Measurements from ENCODE around the gene CCDC187. TPM values are rescaled to one million over a fixed set of nuclear protein-coding genes. Genes with fewer than 3 reads are reported as not detected.

CCDC187 gene
- total RNA-seq, 1 experiment from 2014 or later, result 2.7 TPM

DNA sequence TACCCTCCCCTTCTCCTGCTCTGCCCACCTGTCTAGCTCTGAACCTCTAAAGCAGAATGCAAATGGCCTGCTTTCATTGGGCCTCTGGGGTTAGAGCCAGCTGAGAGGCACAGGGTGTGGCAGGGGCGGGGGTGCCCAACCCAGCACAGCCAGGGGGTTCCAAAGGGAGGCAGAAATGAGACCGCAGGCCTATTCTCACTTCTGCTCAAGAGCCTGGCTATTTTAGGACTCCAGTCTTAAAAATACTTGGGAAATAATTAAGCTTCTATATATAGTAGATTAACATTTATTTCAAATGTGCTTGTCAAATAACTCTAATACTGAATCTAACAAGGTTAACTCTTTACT lies 63.9 kb downstream of the CCDC187 start:
- ChIA-PET CTCF (no interaction called here), POLR2A (ENCODE audit: unreplicated experiment) (no interaction called here)
- BruUV-seq (replicated peaks), result no TSS peak
- Histone ChIP-seq H3K27me3 (ENCODE audit: insufficient read depth, low read depth) (no peaks in the 10 kb centered on the region), H3K9me2 (ENCODE audit: insufficient read depth) (no peaks in the 10 kb centered on the region), H3K9me3 (ENCODE audit: insufficient read depth, low read depth) (no peaks in the 10 kb centered on the region), H3F3A (ENCODE audit: insufficient read depth, low read depth) (no peaks in the 10 kb centered on the region), H3K27ac (no peak overlapping the region), H3K4me1 (replicated peaks; ENCODE audit: insufficient read depth) (peaks cover 12% of the 10 kb centered on the region), H4K20me1 (ENCODE audit: insufficient read depth) (peaks cover 82% of the 10 kb centered on the region), H3K4me2 (no peak overlapping the region), H2AFZ (no peak overlapping the region), H3K4me3 (no peak overlapping the region), H3K36me3 (ENCODE audit: low read depth) (no peaks in the 10 kb centered on the region), H3K79me2 (ENCODE audit: low read depth) (peaks cover 73% of the 10 kb centered on the region)
- TF ChIP-seq EZH2 (IDR thresholded peaks at IDR 0.05; ENCODE audit: low read depth), result no peak
- TF ChIP-seq, protein P1, sequence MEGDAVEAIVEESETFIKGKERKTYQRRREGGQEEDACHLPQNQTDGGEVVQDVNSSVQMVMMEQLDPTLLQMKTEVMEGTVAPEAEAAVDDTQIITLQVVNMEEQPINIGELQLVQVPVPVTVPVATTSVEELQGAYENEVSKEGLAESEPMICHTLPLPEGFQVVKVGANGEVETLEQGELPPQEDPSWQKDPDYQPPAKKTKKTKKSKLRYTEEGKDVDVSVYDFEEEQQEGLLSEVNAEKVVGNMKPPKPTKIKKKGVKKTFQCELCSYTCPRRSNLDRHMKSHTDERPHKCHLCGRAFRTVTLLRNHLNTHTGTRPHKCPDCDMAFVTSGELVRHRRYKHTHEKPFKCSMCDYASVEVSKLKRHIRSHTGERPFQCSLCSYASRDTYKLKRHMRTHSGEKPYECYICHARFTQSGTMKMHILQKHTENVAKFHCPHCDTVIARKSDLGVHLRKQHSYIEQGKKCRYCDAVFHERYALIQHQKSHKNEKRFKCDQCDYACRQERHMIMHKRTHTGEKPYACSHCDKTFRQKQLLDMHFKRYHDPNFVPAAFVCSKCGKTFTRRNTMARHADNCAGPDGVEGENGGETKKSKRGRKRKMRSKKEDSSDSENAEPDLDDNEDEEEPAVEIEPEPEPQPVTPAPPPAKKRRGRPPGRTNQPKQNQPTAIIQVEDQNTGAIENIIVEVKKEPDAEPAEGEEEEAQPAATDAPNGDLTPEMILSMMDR (conservative IDR thresholded peaks at IDR 0.05), result no peak
- DNase-seq, result no peak
- intact Hi-C loops (cut with micrococcal nuclease; ENCODE audit: unreplicated experiment), result no loop called here

- H3K79me2 ChIP-seq (ENCODE audit: low read depth), result peaks cover 67% of the 10 kb centered on the region
- CTCF ChIA-PET, result no interaction called here
- TF ChIP-seq, protein P1 (conservative IDR thresholded peaks at IDR 0.05), result no peak
- TF ChIP-seq EZH2 (IDR thresholded peaks at IDR 0.05; ENCODE audit: low read depth), result no peak
Observed at GRCh38 chr9:136239135-136239982, 64.5 kb downstream of the CCDC187 start.

GRCh38 chr9:136238342-136238732 lies 65.6 kb downstream of the CCDC187 start:
- POLR2A ChIA-PET (ENCODE audit: unreplicated experiment), result no interaction called here
- Histone ChIP-seq H3K36me3 (ENCODE audit: low read depth) (no peaks in the 10 kb centered on the region), H4K20me1 (ENCODE audit: insufficient read depth) (peaks cover 80% of the 10 kb centered on the region), H3K4me3 (no peak overlapping the region), H3K9me2 (ENCODE audit: insufficient read depth) (no peaks in the 10 kb centered on the region), H3K4me1 (replicated peaks; ENCODE audit: insufficient read depth) (no peaks in the 10 kb centered on the region), H2AFZ (no peak overlapping the region), H3K79me2 (ENCODE audit: low read depth) (peaks cover 60% of the 10 kb centered on the region), H3K9me3 (ENCODE audit: insufficient read depth, low read depth) (no peaks in the 10 kb centered on the region), H3K27me3 (ENCODE audit: insufficient read depth, low read depth) (no peaks in the 10 kb centered on the region), H3F3A (ENCODE audit: insufficient read depth, low read depth) (no peaks in the 10 kb centered on the region), H3K4me2 (no peak overlapping the region), H3K27ac (no peak overlapping the region)
- CTCF ChIA-PET, result no interaction called here
- TF ChIP-seq, protein P1 (conservative IDR thresholded peaks at IDR 0.05), result no peak
- TF ChIP-seq EZH2 (IDR thresholded peaks at IDR 0.05; ENCODE audit: low read depth), result no peak
- DNase-seq, result no peak
- intact Hi-C loops (cut with micrococcal nuclease; ENCODE audit: unreplicated experiment), result no loop called here
- no TSS peak for BruUV-seq (replicated peaks)

More at GRCh38 chr9:136239135-136239982, 64.5 kb downstream of the CCDC187 start:
- no peaks in the 10 kb centered on the region for H3K9me3 ChIP-seq (ENCODE audit: insufficient read depth, low read depth)
- no peak overlapping the region for H3K27ac ChIP-seq
- peaks cover 80% of the 10 kb centered on the region for H4K20me1 ChIP-seq (ENCODE audit: insufficient read depth)
- DNase-seq, result no peak
- no peak overlapping the region for H2AFZ ChIP-seq
- H3K36me3 ChIP-seq (ENCODE audit: low read depth), result no peaks in the 10 kb centered on the region
- H3K27me3 ChIP-seq (ENCODE audit: insufficient read depth, low read depth), result no peaks in the 10 kb centered on the region
- no peaks in the 10 kb centered on the region for H3K9me2 ChIP-seq (ENCODE audit: insufficient read depth)
- H3K4me3 ChIP-seq, result no peak overlapping the region
- intact Hi-C loops (cut with micrococcal nuclease; ENCODE audit: unreplicated experiment), result no loop called here
- H3K4me1 ChIP-seq (replicated peaks; ENCODE audit: insufficient read depth), result peaks cover 9% of the 10 kb centered on the region
- no TSS peak for BruUV-seq (replicated peaks)
- no peaks in the 10 kb centered on the region for H3F3A ChIP-seq (ENCODE audit: insufficient read depth, low read depth)
- POLR2A ChIA-PET (ENCODE audit: unreplicated experiment), result no interaction called here
- H3K4me2 ChIP-seq, result no peak overlapping the region
